Testis (tissue), 2 donors: ENCODE results near the gene EXOC4.

ENCODE experiments used
- CTCF ChIP-seq, 3 experiments: fragments of 450-650 bp in 2 of 3; fragments of 200-600 bp in 1 of 3; sonication (generic) in 1 of 3; IDR thresholded peaks; one replicate each; pipeline ENCODE4 v1.5.1; 2016 to 2019; ENCODE audit warnings: antibody characterized with exemption in 3 of 3, mild to moderate bottlenecking in 2 of 3, moderate library complexity in 1 of 3
- POLR2A ChIP-seq: fragments of 450-650 bp; IDR thresholded peaks from one replicate; pipeline ENCODE4 v1.6.1; 2017; ENCODE audit warnings: antibody characterized with exemption, mild to moderate bottlenecking, moderate library complexity

DNA sequence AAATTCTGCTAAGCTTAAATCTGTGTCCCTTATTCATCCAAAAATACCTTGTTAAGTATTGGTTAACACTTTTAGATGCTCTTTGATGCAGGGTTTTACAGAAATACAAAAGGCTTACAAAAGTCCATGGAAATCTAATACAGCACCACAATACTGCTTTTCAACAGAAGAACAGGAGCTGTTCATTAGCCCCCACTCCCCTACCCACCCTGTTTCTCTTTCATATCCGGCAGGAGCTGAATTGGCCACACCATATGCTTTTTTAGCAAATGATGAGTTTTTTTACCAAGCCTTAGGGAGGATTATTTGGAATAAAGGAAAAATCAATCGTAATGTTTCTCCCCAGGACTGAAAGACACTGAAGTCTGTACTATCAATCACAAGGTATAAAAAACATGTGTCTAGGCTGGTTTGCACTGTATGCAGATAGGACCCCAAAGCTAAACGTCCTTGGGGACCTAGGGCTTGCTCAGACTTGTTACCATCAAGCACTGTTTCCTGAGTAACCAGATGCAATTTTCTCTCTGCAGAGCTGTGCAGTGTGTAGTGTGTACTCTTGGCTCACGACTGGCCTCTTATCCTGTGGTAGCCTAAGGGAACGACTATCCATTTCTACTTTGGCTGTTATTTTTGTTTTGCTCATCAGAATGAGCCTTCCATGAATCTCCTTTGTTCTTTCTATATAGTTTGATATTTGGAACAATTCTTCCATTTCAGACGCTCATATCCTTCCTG, 731.0 kb downstream of the EXOC4 start:
- TF ChIP-seq CTCF (IDR thresholded peaks at IDR 0.05) = no peak
- no peak for TF ChIP-seq POLR2A
